NCI-H187 treated with DMSO at 0.1 percent for 48 hours (cell line): ENCODE measurements around the gene FRMPD4.
"Not testable (repeated sequence)": the region's sequence is repeated elsewhere in the genome, so short reads cannot be mapped to it uniquely, and the experiment has no call there.

ENCODE experiments used
- DNase-seq: peaks from one replicate; lab custom pipeline; 2025; lab: John Stamatoyannopoulos, UW

The FRMPD4 gene

GRCh38 chrX:12138361-12139313, at the start of gene FRMPD4:
TSS of gene FRMPD4 (plus strand) at chrX:12138473. CDS start at chrX:12138972, 499 bp downstream.
- no peak for DNase-seq

- DNase-seq: no peak
Observed at GRCh38 chrX:12089740-12090139, 48.5 kb upstream of the FRMPD4 start.

GRCh38 chrX:12113321-12113720, 25.0 kb upstream of the FRMPD4 start:
- DNase-seq: no peak

GRCh38 chrX:12115377-12115776, 22.9 kb upstream of the FRMPD4 start:
- no peak for DNase-seq

- no peak for DNase-seq
Observed at GRCh38 chrX:12118134-12118533, 20.1 kb upstream of the FRMPD4 start.

- no peak for DNase-seq
Observed at GRCh38 chrX:12128017-12128416, 10.3 kb upstream of the FRMPD4 start.

- DNase-seq: no peak
Observed at GRCh38 chrX:12137951-12138360, 317 bp upstream of the FRMPD4 start.

GRCh38 chrX:12139934-12140611, 1.8 kb downstream of the FRMPD4 start:
- DNase-seq: no peak

- no peak for DNase-seq
Observed at GRCh38 chrX:12141511-12141910, 3.2 kb downstream of the FRMPD4 start.

GRCh38 chrX:12142661-12143060, 4.4 kb downstream of the FRMPD4 start:
- no peak for DNase-seq

GRCh38 chrX:12145402-12145801, 7.1 kb downstream of the FRMPD4 start:
- DNase-seq: no peak

- DNase-seq: no peak
Observed at GRCh38 chrX:12149670-12150407, 11.6 kb downstream of the FRMPD4 start.

GRCh38 chrX:12153317-12153716, 15.0 kb downstream of the FRMPD4 start:
- no peak for DNase-seq

- no peak for DNase-seq
Observed at GRCh38 chrX:12153741-12154140, 15.5 kb downstream of the FRMPD4 start.

- no peak for DNase-seq
Observed at GRCh38 chrX:12159799-12160198, 21.5 kb downstream of the FRMPD4 start.

GRCh38 chrX:12162420-12162819, 24.1 kb downstream of the FRMPD4 start:
- no peak for DNase-seq

GRCh38 chrX:12164180-12164579, 25.9 kb downstream of the FRMPD4 start:
- not testable (repeated sequence) for DNase-seq

GRCh38 chrX:12170755-12171154, 32.5 kb downstream of the FRMPD4 start:
- DNase-seq: no peak

GRCh38 chrX:12174358-12174757, 36.1 kb downstream of the FRMPD4 start:
- DNase-seq: no peak

- DNase-seq: no peak
Observed at GRCh38 chrX:12197030-12197429, 58.8 kb downstream of the FRMPD4 start.

- DNase-seq: no peak
Observed at GRCh38 chrX:12206413-12206812, 68.1 kb downstream of the FRMPD4 start.

GRCh38 chrX:12210196-12210815, 72.0 kb downstream of the FRMPD4 start:
- DNase-seq: no peak
